ENCODE results near the gene TRIM44. TPM values are rescaled to one million over a fixed set of nuclear protein-coding genes. Genes with fewer than 3 reads are reported as not detected.
"Not testable (repeated sequence)": the region's sequence is repeated elsewhere in the genome, so short reads cannot be mapped to it uniquely, and the experiment has no call there.

TRIM44 gene
- total RNA-seq, 1 donor from 2014 or later, result 53.3 TPM

DNA sequence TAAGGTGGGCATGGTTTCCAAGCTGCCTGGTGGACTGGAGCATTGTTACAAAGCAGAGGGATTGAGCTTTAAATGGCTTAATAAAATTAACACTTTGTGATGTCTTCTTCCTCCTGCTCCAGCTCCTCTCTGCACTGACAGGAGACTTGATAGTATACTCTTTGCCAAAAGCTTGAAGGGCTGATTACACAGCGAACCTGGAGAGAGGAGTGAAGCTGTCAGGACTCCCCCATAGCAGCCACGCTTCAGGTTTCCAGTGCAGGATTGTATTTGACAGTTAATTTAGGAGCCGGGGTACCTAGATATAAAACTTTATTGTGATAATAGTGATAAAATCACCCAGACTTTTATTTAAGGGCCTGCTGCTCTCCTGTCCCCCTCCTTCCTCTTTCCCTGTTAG lies 50.0 kb downstream of the TRIM44 start:
- H3K36me3 Mint-ChIP-seq (ENCODE audit: unreplicated experiment), result no peaks in the 10 kb centered on the region
- no peak for DNase-seq
- H3K4me3 Mint-ChIP-seq (ENCODE audit: unreplicated experiment), result no peak overlapping the region
- no peaks in the 10 kb centered on the region for H3K9me3 Mint-ChIP-seq (ENCODE audit: unreplicated experiment)
- no peak overlapping the region for H3K27ac Mint-ChIP-seq (ENCODE audit: unreplicated experiment)
- peaks cover 7% of the 10 kb centered on the region for H3K4me1 Mint-ChIP-seq (ENCODE audit: low read depth, unreplicated experiment)
- no peaks in the 10 kb centered on the region for H3K27me3 Mint-ChIP-seq (ENCODE audit: unreplicated experiment)
- TF ChIP-seq, protein P1, sequence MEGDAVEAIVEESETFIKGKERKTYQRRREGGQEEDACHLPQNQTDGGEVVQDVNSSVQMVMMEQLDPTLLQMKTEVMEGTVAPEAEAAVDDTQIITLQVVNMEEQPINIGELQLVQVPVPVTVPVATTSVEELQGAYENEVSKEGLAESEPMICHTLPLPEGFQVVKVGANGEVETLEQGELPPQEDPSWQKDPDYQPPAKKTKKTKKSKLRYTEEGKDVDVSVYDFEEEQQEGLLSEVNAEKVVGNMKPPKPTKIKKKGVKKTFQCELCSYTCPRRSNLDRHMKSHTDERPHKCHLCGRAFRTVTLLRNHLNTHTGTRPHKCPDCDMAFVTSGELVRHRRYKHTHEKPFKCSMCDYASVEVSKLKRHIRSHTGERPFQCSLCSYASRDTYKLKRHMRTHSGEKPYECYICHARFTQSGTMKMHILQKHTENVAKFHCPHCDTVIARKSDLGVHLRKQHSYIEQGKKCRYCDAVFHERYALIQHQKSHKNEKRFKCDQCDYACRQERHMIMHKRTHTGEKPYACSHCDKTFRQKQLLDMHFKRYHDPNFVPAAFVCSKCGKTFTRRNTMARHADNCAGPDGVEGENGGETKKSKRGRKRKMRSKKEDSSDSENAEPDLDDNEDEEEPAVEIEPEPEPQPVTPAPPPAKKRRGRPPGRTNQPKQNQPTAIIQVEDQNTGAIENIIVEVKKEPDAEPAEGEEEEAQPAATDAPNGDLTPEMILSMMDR (IDR thresholded peaks at IDR 0.05; ENCODE audit: partially characterized antibody, unreplicated experiment), result no peak

DNA sequence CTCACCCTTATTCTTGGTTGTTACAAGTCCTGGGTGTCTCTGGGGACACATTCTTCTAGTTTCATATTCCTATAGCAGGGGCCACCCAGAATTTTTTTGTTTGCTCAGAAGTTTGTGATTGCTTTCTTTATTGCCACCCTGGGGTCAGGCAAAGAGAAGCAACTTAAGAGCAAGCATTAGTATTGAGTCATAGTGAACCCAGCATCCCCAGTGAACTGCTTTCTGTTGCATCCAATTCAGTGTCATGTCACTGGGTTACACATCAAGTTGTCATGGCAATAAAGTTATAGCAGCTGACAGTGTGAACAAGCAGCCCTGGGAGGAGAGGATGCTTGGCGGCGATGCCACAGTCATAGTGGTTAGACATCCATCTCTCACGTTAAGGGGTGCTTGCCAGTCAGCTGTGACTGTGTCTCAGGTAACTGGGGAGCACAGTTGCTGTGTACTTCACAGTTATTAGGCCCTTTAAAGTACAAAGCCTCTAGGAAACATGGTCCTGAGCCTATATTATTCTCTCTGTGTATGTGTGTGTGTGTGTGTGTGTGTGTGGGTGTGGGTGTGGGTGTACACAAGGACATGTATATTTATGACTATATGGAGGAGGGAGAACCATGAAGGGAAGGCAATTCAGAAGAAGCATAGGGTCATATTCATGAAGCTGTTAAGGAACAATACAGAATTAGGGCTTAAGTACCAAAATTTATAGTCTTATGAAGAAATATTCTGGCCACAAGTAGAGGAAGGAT lies 52.5 kb downstream of the TRIM44 start:
- Mint-ChIP-seq H3K4me3 (ENCODE audit: unreplicated experiment) (no peak overlapping the region), H3K27me3 (ENCODE audit: unreplicated experiment) (no peaks in the 10 kb centered on the region), H3K27ac (ENCODE audit: unreplicated experiment) (no peak overlapping the region), H3K9me3 (ENCODE audit: unreplicated experiment) (no peaks in the 10 kb centered on the region), H3K36me3 (ENCODE audit: unreplicated experiment) (no peaks in the 10 kb centered on the region), H3K4me1 (ENCODE audit: low read depth, unreplicated experiment) (peaks cover 7% of the 10 kb centered on the region)
- TF ChIP-seq, protein P1 (IDR thresholded peaks at IDR 0.05; ENCODE audit: partially characterized antibody, unreplicated experiment), result no peak
- DNase-seq, result no peak

DNA sequence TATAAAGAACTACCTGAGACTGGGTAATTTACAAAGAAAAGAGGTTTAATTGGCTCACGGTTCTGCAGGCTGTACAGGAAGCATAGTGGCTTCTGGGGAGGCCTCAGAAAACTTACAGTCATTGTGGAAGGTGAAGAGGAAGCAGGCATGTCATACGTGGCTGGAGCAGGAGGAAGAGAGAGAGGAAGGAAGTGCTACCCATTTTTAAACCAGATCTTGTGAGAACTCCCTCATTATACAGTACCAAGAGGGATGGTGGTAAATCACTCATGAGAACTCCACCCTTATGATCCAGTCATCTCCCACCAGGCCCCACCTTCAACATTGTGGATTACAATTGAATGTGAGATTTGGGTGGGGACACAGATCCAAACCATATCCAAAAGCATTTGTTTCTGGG lies 53.1 kb downstream of the TRIM44 start:
- not testable (repeated sequence) for H3K4me3 Mint-ChIP-seq (ENCODE audit: unreplicated experiment); H3K27me3 Mint-ChIP-seq (ENCODE audit: unreplicated experiment); H3K9me3 Mint-ChIP-seq (ENCODE audit: unreplicated experiment); H3K4me1 Mint-ChIP-seq (ENCODE audit: low read depth, unreplicated experiment); DNase-seq; H3K27ac Mint-ChIP-seq (ENCODE audit: unreplicated experiment); H3K36me3 Mint-ChIP-seq (ENCODE audit: unreplicated experiment)

DNA sequence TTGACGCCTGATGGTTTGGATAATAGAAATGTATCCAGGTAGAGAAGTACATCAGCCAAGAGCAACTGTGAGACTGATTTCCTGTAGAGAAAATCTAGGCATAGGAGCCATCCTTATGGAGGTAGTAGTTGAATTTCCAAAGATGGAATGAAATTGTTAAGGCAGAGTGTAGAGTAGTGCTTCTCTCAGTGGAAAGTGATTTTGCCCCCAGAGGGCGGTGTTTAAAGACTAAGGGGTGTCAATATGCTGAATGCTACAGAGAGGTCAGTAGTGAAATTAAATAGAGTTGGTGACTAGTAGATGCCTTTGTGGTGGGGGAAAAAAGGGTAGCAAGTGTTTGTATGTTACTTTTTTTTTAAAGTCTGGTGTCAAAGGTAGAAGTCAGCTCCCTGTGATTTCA lies 54.5 kb downstream of the TRIM44 start:
- Mint-ChIP-seq H3K36me3 (ENCODE audit: unreplicated experiment) (no peaks in the 10 kb centered on the region), H3K4me3 (ENCODE audit: unreplicated experiment) (no peak overlapping the region), H3K27ac (ENCODE audit: unreplicated experiment) (peak overlapping the region; percentile 35), H3K9me3 (ENCODE audit: unreplicated experiment) (no peaks in the 10 kb centered on the region), H3K27me3 (ENCODE audit: unreplicated experiment) (no peaks in the 10 kb centered on the region), H3K4me1 (ENCODE audit: low read depth, unreplicated experiment) (peaks cover 7% of the 10 kb centered on the region)
- TF ChIP-seq, protein P1 (IDR thresholded peaks at IDR 0.05; ENCODE audit: partially characterized antibody, unreplicated experiment), result no peak
- DNase-seq, result peak; percentile 24

DNA sequence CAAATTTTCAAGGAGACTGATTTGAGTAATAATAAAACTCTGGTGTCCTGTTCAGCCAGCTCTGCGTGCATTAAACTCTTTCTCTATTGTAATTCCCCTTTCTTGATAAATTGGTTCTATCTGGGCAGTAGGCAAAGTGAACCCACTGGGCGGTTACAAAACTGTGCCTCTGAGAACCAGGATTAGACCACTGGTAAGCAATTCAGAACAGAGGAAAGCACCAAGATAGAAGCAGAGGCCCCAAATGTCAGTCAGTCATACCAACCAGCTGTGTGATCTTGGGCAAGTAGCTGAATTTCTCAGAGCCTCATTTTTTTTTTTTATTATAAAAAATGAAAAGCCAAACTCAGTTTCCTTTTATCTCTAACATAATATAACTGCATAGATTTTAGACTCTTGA lies 54.9 kb downstream of the TRIM44 start:
- Mint-ChIP-seq H3K4me3 (ENCODE audit: unreplicated experiment) (no peak overlapping the region), H3K9me3 (ENCODE audit: unreplicated experiment) (no peaks in the 10 kb centered on the region), H3K36me3 (ENCODE audit: unreplicated experiment) (no peaks in the 10 kb centered on the region), H3K4me1 (ENCODE audit: low read depth, unreplicated experiment) (peaks cover 7% of the 10 kb centered on the region), H3K27me3 (ENCODE audit: unreplicated experiment) (no peaks in the 10 kb centered on the region), H3K27ac (ENCODE audit: unreplicated experiment) (no peak overlapping the region)
- no peak for DNase-seq
- TF ChIP-seq, protein P1 (IDR thresholded peaks at IDR 0.05; ENCODE audit: partially characterized antibody, unreplicated experiment), result no peak

Measured in glutamatergic neuron (in vitro differentiated cells).